A673 (cell line): ENCODE measurements around the gene FRMD5. TPM values are rescaled to one million over a fixed set of nuclear protein-coding genes. Genes with fewer than 3 reads are reported as not detected.

Source experiments
- BruUV-seq: library from RNA; stranded (reverse); fragments of 400-500 nt; replicated peaks from 2 replicates; lab custom pipeline; 2021; lab: Mats Ljungman, UMichigan
- CTCF ChIA-PET: fragments of 300-600 bp; sonication (Branson Sonifier 250); formaldehyde crosslinking; loops from one replicate; lab custom pipeline; 2022; ENCODE audit warnings: antibody characterized with exemption; lab: Charles Lee
- POLR2A ChIA-PET: fragments of 300-600 bp; sonication (Branson Sonifier 250); formaldehyde crosslinking; loops from one replicate; lab custom pipeline; 2022; ENCODE audit warnings: antibody characterized with exemption; ENCODE audit not compliant: low non-redundant PET; lab: Charles Lee
- DNase-seq: peaks from one replicate; pipeline ENCODE4 v3.0.0-alpha.2; 2015; ENCODE audit warnings: low spot score
- H3K27ac ChIP-seq: fragments of 200-600 bp; sonication (generic); 2 replicates; pipeline ENCODE4 v1.5.1; 2016; ENCODE audit warnings: mixed run types, low read depth, mild to moderate bottlenecking, mixed read lengths, antibody characterized with exemption, low read length; ENCODE audit not compliant: poor library complexity, severe bottlenecking
- H3K27me3 ChIP-seq: fragments of 200-600 bp; sonication (generic); replicated peaks from 2 replicates; pipeline ENCODE4 v1.6.1; 2017; ENCODE audit warnings: mixed run types, low read depth, mild to moderate bottlenecking, mixed read lengths, antibody characterized with exemption, low read length; ENCODE audit not compliant: insufficient read depth, poor library complexity
- H3K36me3 ChIP-seq: fragments of 200-600 bp; sonication (generic); 2 replicates; pipeline ENCODE4 v1.6.1; 2016; ENCODE audit warnings: mixed run types, mild to moderate bottlenecking, mixed read lengths, antibody characterized with exemption, low read length; ENCODE audit not compliant: insufficient read depth, poor library complexity, severe bottlenecking
- H3K4me1 ChIP-seq: fragments of 200-600 bp; sonication (generic); 2 replicates; pipeline ENCODE4 v1.6.1; 2017; ENCODE audit warnings: mixed run types, mild to moderate bottlenecking, mixed read lengths, antibody characterized with exemption, low read length; ENCODE audit not compliant: insufficient read depth, poor library complexity, severe bottlenecking
- H3K4me3 ChIP-seq: fragments of 200-600 bp; sonication (generic); 2 replicates; pipeline ENCODE4 v1.5.1; 2016; ENCODE audit warnings: low read depth, mixed run types, mild to moderate bottlenecking, mixed read lengths, low read length; ENCODE audit not compliant: poor library complexity, severe bottlenecking
- H3K9me3 ChIP-seq: fragments of 200-600 bp; sonication (generic); 2 replicates; pipeline ENCODE4 v1.6.1; 2016; ENCODE audit warnings: mixed run types, low read depth, mild to moderate bottlenecking, mixed read lengths, antibody characterized with exemption, low read length; ENCODE audit not compliant: poor library complexity, severe bottlenecking
- CTCF ChIP-seq: fragments of 300-800, 200-600 bp; sonication (generic); conservative IDR thresholded peaks from 2 replicates; pipeline ENCODE4 v1.5.1; 2017; ENCODE audit warnings: low read depth, mild to moderate bottlenecking, antibody characterized with exemption, low read length, moderate library complexity, mixed read lengths
- EZH2 ChIP-seq: fragments of 200-600 bp; sonication (generic); IDR thresholded peaks from 2 replicates; pipeline ENCODE4 v1.6.1; 2017; ENCODE audit warnings: borderline replicate concordance, low read depth, mild to moderate bottlenecking, mixed read lengths, antibody characterized with exemption, low read length; ENCODE audit not compliant: poor library complexity, severe bottlenecking
- intact Hi-C: fragments of 100-400 bp; cut with micrococcal nuclease; formaldehyde crosslinking; loops from one replicate; pipeline ENCODE4 v1.10.0; 2022; ENCODE audit not compliant: unreplicated experiment
- total RNA-seq: library from RNA; stranded (reverse); gene quantifications from 2 replicates; pipeline ENCODE4 v1.2.3, GENCODE V29; 2021

FRMD5 gene
- total RNA-seq, 1 experiment from 2014 or later = 2.6 TPM

- H3K4me1 ChIP-seq = peaks cover 2% of the 10 kb centered on the region
- H3K36me3 ChIP-seq = no peaks in the 10 kb centered on the region
- intact Hi-C loops = no loop called here
- no peaks in the 10 kb centered on the region for H3K27me3 ChIP-seq
- BruUV-seq = no TSS peak
- H3K4me3 ChIP-seq = no peak overlapping the region
- no peak overlapping the region for H3K27ac ChIP-seq
- no peaks in the 10 kb centered on the region for H3K9me3 ChIP-seq
- peak; percentile 58 for DNase-seq
- ChIA-PET CTCF (interaction anchor here (0.5 kb wide), 1 partner anchor 123 kb away, joined by 8 read pairs; no protein-coding TSS in a partner anchor), POLR2A (no interaction called here)
- TF ChIP-seq EZH2 = no peak
- TF ChIP-seq CTCF = no peak
Observed at GRCh38 chr15:44087578-44088465, 107.2 kb downstream of the FRMD5 start.

DNA sequence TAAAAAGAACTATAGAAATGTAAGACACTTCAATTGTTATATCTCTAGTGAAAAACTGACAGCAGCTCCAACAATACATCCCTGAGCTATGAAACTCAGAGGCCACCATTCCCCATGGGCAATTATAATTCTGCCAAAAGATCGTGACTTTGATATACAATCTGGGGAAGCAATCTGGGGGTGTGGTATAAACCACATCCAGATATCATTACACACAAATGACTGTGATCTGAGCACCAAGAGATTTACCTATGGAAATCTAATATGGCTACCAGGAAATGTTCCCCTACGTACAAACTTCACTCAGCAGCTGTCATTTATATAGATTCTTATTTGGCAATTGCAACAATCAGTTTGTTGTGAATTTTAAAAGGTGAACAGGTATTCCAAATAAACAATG lies 110.3 kb downstream of the FRMD5 start:
- H3K4me3 ChIP-seq = no peak overlapping the region
- no peak for DNase-seq
- H3K4me1 ChIP-seq = peaks cover 17% of the 10 kb centered on the region
- no peaks in the 10 kb centered on the region for H3K36me3 ChIP-seq
- H3K27me3 ChIP-seq = no peaks in the 10 kb centered on the region
- no peaks in the 10 kb centered on the region for H3K9me3 ChIP-seq
- intact Hi-C loops = no loop called here
- ChIA-PET CTCF (no interaction called here), POLR2A (no interaction called here)
- TF ChIP-seq EZH2 (no peak), CTCF (no peak)
- no TSS peak for BruUV-seq
- H3K27ac ChIP-seq = no peak overlapping the region

DNA sequence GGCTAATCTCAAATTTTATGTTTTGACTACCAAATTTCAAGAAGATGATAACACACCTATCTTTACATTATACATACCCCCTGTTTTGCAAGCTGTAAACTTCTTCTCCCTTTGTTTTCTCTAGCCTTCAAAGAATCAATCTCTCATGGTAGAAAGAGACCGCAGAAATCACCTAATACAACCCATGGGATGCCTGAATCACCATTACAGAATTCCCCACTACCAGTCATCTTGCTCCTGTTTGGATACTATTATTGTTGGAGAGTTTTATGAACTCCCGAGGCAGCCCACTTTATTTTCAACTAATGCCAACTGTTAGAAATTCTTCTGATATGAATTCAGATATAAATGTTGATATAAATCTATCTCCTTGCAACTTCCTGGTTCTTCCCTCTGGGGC lies 110.9 kb downstream of the FRMD5 start:
- TF ChIP-seq EZH2 = no peak
- no peak for TF ChIP-seq CTCF
- intact Hi-C loops = no loop called here
- DNase-seq = no peak
- Histone ChIP-seq H3K4me1 (peaks cover 17% of the 10 kb centered on the region), H3K4me3 (no peak overlapping the region), H3K36me3 (no peaks in the 10 kb centered on the region), H3K27me3 (no peaks in the 10 kb centered on the region), H3K9me3 (no peaks in the 10 kb centered on the region), H3K27ac (no peak overlapping the region)
- ChIA-PET POLR2A (no interaction called here), CTCF (no interaction called here)
- no TSS peak for BruUV-seq
